OCI-LY3 (cell line): Measurements from ENCODE around the gene SULT2B1.

Experiments
- CTCF ChIP-seq: fragments of 200-600, 300-600 bp; sonication (generic); IDR thresholded peaks from 2 replicates; pipeline ENCODE4 v1.5.1; 2014; ENCODE audit warnings: antibody characterized with exemption, low read length, low read depth
- EZH2phosphoT487 ChIP-seq: fragments of 200-600 bp; shearing (Covaris generic); IDR thresholded peaks from 2 replicates; pipeline ENCODE4 v1.6.1; 2018; ENCODE audit warnings: antibody characterized with exemption, mixed run types, low read depth

- TF ChIP-seq CTCF: no peak
- no peak for TF ChIP-seq EZH2phosphoT487
Measured at GRCh38 chr19:48617146-48617937, 65.4 kb downstream of the SULT2B1 start.
